Limb (tissue), 2 donors: ENCODE data around the gene RELL1.

Source experiments
- DNase-seq, 2 donors: peaks; one replicate each; pipeline ENCODE4 v3.0.0-alpha.2; 2016; ENCODE audit errors: extremely low spot score in 2 of 2

Gene RELL1

DNA sequence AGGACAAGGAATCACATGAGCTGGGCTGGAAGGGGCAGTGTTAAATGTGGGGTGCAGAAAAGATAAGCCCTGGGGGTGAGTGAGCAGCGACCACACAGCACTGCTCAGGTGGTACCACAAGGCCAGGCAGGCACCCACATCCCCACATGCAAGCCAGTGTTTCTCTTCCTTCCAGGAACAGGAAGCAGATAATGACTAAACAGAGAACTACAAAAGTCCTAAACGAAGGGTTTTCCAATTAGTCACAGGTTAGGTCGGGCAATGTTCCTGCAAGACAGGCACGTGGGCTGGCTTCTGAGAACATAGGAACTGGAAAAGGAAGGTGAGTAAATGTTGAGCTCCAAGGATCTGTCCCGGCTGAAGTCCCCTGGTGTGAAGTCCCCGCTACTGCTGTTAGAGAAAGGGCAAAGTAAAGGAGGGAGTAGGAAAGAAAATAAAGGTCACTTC, 19.5 kb downstream of the RELL1 start:
- no peak for DNase-seq

DNA sequence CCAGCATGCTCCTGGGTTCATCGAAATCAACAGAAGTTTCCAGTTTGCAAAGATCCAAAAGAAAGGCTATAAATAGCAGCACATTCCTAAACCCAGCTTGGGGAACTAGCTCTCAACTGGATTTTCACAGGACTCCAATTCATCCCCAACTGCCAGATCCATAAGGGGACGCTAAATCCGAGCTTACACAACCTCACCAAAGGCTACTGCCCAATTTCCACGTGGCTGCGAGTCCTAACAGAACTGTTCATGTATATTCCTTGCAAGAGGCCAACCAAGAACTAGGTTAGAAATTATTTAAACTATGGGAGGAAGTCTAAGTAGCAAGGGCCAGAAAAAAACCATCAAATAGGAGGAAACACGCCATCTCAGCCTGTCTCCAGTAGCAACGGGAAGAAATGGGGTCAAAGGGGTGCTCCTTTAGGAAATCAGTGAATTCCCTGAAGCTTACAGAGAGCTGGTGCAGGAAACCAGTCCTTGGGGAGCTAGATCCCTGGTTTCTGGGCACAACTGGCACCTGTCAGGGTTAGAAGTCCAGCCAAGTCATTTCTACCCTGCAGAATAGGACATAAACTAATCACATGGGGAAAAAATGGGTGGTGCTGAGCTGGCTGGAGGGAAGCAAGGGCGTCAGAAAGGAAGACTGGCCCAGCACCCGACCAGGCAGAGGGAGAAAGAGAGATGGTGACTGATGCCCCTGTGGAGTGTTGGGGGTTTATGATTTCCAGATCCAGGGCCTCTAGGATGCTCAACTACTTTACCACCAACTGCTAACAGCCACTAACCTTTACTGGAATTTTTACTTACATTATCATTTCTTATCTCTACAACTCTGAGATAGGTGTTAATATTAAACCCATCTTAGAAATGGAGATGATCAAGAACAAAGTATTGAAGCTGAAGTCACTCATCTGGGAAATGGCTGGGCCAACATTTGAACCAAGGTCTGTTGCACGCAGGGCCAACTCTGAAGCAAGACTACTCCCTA, 20.5 kb downstream of the RELL1 start:
- DNase-seq, result no peak

DNA sequence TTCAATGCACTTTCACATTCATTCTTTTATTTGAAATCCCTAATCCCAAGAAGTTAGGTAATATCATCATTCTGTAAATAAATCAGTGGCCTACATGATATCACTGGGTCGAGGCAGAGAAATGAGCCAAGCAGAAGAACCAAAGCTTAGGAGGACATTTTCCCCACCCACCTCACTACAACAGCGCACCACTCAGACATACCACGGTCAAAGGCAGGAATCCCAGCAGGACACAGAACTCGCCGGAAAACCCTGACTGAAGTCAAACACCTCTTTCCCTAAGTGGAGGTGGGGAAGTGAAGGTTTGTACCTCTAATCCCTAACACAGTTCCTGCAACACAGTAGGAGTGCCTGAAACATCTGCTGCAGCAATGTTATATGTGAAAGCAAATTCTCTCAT, 21.5 kb downstream of the RELL1 start:
- no peak for DNase-seq

DNA sequence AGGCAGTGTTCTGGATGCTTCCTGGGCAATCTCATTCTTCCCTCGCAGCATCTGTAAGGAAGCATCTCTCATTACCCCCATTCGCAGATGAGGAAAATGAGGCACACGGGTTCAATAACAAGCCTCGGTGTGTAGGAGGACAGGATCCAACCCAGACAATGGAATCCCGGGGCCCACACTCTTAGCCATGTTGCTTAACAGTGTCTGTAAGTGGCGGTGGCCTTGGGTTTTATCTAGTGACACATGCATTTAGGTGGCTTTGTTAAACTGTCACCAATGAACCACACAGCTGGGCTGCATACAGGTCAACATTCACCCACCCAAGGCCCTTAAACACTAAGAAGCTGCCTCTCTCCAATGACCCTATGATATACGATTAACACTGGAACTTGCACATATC, 22.6 kb downstream of the RELL1 start:
- DNase-seq, result no peak

DNA sequence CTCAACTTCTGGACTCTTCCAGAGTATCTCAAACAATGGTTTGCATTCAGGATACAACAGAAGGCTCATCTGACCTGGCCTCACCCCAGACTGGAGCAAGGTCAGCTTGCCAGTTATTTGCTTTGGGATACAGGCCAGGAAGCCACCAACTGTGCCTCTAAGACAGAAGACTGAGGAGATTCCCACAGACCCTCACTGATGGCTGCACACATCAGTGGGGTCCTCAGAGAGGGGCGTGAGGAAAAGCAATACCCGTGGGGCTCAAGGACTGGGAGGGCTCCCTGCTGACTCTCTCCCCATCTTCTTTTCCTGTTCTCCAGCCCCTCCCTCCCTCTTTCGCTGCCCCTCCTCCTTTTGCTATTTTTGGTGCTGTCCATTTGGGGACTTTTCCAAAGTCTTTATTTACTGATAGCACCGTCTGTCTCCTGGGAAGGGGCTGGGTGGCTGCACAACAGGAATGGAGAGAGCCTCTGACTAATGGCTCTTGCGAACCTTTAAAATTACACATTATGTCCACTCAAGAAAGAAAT, 23.2 kb downstream of the RELL1 start:
- no peak for DNase-seq

DNA sequence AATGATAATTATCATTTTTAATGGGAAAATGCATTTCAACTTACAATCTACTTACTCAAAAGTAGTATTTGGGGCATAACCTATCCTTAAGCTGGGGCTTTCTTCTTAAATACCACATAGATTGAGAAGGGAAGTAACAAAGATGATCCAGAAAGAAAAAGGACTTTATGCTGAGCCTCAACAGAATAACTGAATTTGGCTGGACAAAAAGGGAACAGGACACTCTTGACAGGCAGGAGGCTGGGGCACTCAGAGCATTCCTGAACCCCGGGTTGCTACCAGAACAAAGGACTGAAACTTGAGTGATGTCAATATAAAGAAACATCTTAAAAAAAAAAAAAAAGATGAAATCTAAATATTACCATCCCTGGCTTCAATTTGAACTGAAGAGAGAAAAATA, 23.9 kb downstream of the RELL1 start:
- DNase-seq, result no peak

DNA sequence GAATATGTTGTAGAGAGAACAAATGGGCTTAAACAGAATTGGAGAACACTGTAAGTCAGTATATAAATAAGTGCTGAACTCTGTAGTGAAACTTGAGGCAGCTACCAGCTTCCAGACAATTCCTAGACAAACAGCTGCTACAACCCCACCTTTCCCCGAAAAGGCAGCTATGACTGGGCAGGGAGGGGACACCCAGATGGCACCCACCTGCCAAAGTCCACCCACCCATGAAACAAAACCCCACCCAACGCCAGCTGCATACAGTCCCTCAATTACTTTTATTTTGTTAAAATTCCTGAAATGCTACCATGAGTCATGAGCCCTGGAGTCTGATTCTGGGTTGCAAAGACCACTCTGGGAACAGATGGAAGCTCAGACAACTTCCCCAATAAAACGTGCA, 24.4 kb downstream of the RELL1 start:
- peak; percentile 62 to 63 for DNase-seq

DNA sequence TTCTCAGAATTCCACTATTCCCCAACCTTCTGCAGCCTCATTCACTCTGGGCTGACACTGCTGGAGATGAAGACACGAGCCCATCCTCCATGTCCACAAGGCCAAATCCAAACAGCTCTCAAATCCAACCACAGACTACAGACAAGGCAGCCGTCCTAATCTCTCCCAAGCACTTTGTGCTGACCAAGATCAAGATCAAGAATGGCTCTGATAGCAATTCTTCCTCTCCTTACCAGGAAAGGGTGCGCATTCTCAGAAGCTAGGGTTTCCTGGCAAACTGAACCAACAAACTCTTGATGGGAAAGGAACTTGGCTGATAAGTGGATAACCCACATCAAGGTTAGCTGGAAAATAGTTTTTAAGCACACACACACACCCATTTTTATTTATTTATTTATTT, 26.5 kb downstream of the RELL1 start:
- no peak for DNase-seq

DNA sequence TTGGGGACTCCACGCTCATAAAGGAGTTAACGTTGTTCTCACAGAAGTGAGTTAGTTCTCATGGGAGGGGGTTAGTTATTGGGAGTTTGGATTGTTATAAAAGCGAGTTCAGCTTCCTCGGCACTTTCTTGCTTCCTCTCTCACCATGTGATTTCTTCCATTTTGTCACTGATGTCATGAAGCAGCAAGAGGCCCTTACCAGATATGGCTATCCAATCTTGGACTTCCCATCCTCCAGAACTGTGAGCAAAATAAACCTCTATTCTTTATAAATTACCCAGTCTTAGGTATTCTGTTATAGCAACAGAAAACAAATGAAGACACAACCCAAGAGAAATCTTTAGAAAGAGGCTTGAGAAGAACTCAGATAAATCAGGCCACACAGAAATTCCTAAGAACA, 29.5 kb downstream of the RELL1 start:
- no peak for DNase-seq

DNA sequence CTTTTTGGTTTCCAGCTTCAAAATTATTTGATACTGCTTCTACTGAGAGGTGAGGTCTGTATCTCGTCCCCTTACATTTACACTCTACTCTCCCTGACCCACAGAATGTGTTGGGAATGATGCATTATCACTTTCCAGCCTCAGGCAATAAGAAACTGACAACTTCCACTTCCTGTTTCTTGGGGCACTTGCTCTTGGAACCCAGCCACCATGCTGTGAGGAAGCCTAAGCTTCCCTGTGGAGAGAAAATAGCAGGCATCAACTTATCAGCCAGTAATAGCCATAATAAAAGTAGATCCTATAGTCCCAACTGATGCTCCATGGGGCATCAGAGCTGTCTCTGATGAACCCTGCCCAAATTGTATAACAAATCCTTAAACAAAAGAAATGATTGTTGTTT, 32.6 kb downstream of the RELL1 start:
- DNase-seq, result no peak

DNA sequence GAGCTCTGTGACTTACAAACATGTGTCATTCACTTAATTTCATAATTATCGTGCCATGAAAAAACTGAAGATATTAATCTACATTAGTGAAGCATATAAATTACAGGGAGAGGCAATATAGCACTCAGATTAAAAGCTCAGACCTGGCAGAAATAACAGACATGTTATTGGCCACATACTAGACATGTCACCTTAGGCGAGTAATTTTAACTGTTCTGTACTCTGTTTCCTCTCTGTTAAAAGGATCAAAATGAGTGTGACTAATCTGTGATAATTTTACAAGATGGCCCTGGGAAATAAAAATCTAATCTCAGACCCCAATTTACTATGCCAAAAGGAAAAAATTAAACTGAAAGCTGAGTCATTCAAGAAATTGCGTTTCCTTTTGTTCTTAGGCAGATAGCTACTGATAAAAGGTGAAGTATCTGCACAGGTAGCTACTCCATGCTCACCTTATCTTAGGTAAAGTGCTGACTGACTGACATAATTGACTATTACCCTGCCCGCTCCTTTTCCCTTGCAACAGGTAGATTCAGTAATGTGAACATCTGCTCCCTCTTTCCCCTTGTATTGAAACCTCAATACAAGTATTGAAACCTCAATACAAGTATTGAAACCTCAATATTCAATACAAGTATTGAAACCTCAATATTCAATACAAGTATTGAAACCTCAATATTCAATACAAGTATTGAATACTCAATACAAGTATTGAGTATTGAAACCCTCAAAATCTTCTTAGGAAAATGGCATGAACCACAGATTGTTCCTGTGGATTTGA, 33.2 kb downstream of the RELL1 start:
- no peak for DNase-seq

DNA sequence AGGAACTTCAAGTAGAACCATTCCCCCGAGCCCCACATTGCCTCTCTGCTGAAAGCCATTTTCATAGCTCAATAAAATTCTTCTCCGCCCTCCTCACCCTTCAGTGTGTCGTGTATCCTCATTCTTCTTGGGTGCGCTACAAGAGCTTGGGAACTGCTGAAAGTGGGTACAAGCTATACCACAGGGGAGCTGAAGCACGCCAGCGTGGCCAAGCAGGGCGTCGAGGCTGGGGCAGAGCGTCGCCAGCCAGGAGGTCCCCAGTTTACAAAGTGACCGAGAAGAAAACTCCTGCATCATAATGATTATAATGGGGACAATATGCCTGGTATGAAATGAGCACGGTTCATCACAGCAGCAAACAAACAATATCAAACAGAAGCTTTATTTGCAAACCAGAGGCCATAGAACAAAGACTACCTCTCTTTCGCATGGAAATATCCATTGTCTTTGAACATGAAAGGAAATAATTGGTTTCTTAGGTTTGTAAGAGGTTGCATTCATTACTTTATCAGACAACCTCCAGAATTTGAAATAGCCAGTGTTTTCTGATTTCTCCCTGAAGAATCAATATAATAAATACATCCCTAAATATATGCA, 34.3 kb downstream of the RELL1 start:
- no peak for DNase-seq

DNA sequence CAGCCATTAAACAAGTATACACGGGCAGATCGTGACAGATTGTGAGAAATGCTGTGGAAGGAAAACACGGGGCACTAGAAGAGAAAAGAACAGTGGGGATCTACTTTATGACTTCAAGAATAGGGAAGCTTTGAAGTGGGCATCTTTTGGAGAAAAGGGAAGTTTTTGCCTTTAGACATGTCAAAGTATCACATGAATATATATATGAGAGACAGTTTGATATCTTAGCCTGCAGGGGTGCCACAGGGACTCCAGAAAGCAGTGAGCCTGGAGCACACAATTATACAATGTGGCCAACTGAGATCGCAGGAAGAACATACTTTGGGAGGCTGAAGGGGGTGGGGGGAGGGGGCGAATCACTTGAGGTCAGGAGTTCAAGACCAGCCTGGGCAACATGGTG, 35.7 kb downstream of the RELL1 start:
- no peak for DNase-seq

DNA sequence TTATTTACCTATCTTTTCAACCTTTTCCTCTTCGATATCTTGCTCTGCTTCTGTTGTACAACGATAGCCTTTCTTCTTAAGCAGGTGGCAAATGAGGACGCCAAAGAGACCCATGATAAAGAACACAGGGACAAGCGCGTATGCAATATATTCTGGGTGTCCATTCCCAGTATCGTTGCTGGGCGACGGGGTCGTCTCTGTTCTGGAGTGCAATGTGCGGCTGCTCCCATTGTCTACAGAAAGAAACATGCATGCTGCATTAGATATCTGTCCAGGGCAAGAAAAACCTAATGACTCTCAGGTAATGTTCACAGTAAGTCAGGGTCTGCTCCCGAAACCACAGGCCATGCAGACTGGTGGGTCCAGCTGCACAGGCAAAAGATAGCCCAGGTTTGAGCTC, 36.9 kb downstream of the RELL1 start:
- no peak for DNase-seq

DNA sequence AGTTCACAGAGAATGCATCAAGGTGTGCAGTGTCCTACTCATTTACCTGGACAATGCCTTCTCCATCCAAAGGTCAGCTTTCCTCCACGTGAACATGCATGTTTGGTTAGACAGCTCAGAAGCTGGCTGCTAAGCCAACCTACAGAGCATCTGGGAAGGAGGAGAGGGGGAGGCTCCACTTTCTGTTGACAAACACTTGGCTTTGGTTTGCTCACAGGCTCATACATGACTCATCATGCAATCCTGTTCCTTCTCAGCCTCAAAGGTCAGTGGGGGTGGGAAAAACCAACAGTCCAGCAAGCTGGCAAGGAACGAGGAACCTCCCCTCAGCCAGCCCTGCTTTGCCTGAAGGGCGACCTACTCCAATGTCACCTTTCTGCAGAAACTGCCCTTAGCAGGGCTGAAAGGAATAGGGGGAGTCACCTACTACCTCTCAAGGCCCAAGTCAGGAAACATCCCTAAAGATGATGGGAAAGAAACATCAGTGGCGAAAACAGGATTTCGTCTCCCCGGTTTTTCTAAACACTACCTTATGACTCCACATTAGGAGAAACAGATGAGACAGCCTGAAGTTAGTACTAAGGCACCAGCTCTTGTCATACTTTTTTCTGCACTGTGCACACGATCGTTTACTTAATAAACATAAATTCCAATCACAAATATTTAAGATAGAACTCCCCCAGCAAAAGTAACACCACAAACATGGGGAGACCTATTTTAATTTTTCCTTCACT, 37.9 kb downstream of the RELL1 start:
- no peak for DNase-seq

DNA sequence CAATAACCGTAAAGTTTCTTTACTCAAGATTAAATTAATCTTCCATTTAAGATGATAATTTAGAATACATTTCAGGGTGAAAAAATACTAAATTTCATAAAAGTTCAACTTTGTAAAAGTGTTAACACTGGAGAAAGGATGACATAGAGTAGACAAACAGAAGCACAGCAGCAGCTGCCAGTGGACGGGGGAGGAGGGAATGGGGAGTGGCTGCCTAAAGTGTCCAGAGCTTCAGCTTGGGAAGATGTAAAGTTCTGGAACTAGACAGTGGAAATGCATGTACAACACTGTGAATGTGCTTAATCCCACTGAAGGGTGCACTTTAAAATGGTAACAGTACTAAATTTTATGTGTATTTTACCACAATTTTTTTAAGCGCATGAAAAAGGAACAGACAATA, 39.9 kb downstream of the RELL1 start:
- DNase-seq, result no peak

DNA sequence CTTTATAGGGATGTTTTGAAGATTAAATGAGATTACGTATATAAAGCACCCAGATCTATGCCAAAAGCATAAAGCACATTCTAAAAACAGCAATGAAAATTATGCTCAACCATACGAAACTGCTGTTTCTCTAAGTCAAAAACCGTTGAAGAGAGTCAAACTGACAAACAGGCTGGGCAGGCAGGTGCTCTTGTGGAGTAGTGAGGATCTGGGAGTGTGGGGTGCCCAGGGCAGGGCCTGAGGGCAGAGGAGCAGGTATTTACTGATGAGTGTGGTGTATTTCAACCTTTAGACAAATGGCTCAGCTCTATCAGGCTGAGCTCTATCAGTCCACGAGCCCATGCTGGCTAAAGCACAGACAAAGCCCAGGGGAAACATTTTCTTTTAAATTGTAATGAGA, 40.4 kb downstream of the RELL1 start:
- DNase-seq, result no peak

DNA sequence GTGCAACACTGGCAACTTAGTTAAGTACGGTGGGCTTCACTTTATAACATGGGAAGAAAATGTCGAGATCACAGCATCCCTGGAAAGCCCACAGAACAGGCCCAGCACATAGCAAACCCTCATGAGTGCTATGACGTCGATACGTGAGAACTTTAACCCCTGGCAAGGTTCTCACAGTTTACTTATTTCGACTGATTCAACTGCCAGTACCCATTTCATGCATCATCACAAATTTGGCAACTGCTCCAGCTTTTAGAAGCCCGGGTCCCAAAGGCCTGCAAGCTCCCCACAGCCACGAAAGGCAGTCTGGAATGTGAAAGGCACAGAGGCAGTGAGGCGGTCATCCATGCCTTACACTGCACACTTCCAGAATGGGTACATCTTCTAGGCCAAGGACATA, 41.2 kb downstream of the RELL1 start:
- no peak for DNase-seq

DNA sequence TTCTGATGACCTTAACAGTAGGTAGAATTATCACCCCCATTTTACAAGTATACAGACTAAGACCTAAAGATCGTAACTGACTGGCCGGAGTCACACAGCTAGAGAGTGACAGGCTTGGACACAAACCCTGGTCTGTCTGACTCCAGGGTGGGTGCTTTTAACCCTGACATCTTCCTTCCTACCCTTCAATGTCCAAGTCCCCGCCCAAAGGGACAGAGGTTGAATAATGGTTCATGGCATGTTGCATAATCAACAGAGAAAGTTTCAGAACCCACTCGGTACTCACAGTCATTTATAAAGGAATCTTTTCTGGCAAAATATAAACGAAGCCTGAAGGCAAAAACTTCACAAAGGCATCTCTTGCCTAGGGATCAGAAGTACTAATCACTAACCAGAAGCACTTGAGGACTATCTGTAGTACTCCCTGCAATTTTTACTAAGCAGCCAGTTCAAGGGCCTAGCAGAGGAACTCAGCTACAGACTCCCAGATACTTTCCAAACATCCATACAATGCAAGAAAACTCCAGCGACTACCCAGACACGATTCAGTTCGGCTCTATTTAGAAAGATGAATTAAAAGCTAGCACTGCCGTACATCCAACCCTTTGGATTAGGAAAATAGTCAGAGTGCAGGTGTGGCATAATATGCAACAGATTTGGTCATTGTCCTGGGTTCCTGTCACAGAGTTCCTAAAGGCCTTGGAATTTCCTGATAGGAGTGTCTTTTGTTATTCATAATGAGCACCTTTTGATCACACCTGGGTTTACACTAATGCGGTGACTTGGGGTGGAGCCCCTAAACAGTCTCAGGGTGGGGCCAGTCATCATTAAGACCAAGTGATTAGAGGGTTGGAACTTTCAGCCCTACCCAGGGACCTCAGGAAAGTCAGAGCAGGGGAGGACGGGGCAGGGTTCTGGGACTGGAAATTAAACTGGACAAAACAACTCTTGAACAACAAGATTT, 44.0 kb downstream of the RELL1 start:
- DNase-seq, result no peak

DNA sequence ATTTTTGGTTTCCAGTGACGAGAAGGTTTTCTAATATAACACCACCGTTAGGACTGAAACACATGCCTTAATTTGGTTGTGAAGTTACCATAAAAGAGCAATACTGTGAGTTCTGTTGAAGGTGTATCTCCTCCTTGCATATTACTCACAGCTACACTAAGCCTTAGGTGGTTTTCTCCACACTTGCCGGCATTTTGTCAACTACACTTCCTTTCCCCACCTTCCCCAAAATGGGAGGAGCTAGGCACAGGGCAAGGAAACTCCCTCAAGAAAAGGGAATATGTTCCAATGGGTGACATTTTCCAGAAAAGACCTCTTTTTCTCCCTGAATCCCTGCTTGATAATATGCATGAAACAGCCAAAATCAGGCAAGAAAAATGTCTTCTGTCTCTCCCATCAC, 44.8 kb downstream of the RELL1 start:
- no peak for DNase-seq
